A549 (cell line): ENCODE measurements around the gene TEX264. TPM values are rescaled to one million over a fixed set of nuclear protein-coding genes. Genes with fewer than 3 reads are reported as not detected.

ENCODE experiments used
- ATAC-seq, 2 experiments: fragments of 200-7000 bp in 1 of 2; fragments of >200 bp in 1 of 2; cut with Nextera tagmentation in 1 of 2; cut with Tn5 transposase in 1 of 2; 3 replicates each; pipeline versions ENCODE4 v1.8.0 to v1.9.1; 2018 to 2020; ENCODE audit warnings: mild to moderate bottlenecking in 1 of 2, moderate library complexity in 1 of 2
- CTCF ChIA-PET: fragments of 300-600 bp; sonication (Branson Sonifier 250); formaldehyde crosslinking; extraction: SDS; loops from one replicate; lab custom pipeline; 2021; ENCODE audit warnings: antibody characterized with exemption, inconsistent platforms; lab: Yijun Ruan, JAX
- POLR2A ChIA-PET: fragments of 350-600 bp; formaldehyde crosslinking; extraction: SDS; loops from one replicate; lab custom pipeline; 2021; ENCODE audit warnings: antibody characterized with exemption, inconsistent platforms; lab: Yijun Ruan, JAX
- DNase-seq, 2 experiments: peaks; one replicate each; pipeline versions ENCODE4 v3.0.0 to v3.0.0-alpha.2; 2011 to 2016; ENCODE audit warnings: low read depth in 1 of 2, low spot score in 1 of 2
- FAIRE-seq: peaks from 2 replicates; lab custom pipeline; 2011; peaks lifted over from hg19 to GRCh38; lab: Jason Lieb, UNC
- H3K27ac ChIP-seq, 2 experiments: fragments of >200 bp; sonication (Bioruptor Twin); formaldehyde crosslinking; 3 replicates each; pipeline ENCODE4 v1.5.1; 2016 to 2017
- H3K4me1 ChIP-seq: fragments of >200 bp; sonication (Bioruptor Twin); formaldehyde crosslinking; 3 replicates; pipeline ENCODE4 v1.6.1; 2016
- H3K4me2 ChIP-seq: fragments of >200 bp; sonication (Bioruptor Twin); formaldehyde crosslinking; 3 replicates; pipeline ENCODE4 v1.6.1; 2016
- H3K4me3 ChIP-seq: fragments of >200 bp; sonication (Bioruptor Twin); formaldehyde crosslinking; 3 replicates; pipeline ENCODE4 v1.5.1; 2016
- H3K9me3 ChIP-seq: fragments of >200 bp; sonication (Bioruptor Twin); formaldehyde crosslinking; 3 replicates; pipeline ENCODE4 v1.6.1; 2016
- CHD2 ChIP-seq: fragments of 150-350 bp; IDR thresholded peaks from 2 replicates; pipeline ENCODE4 v1.6.1; 2014; ENCODE audit warnings: low read length; ENCODE audit not compliant: partially characterized antibody
- CHD4 ChIP-seq: fragments of 200-600 bp; sonication (generic); IDR thresholded peaks from 2 replicates; pipeline ENCODE4 v1.6.1; 2016; ENCODE audit warnings: antibody characterized with exemption, mild to moderate bottlenecking, borderline replicate concordance
- EP300 ChIP-seq, 2 experiments: fragments of >200 bp; sonication (Bioruptor Twin); formaldehyde crosslinking; IDR thresholded peaks; 2 replicates in 1 of 2; 3 replicates in 1 of 2; pipeline ENCODE4 v1.6.1; 2016 to 2017
- ESRRA ChIP-seq: fragments of 150-350 bp; IDR thresholded peaks from 2 replicates; pipeline ENCODE4 v1.6.1; 2014; ENCODE audit warnings: mild to moderate bottlenecking, low read length, borderline replicate concordance
- FOSB ChIP-seq: fragments of 250-450 bp; sonication (Bioruptor Pico); IDR thresholded peaks from 2 replicates; pipeline ENCODE4 v1.5.0; 2020; ENCODE audit warnings: mild to moderate bottlenecking, moderate library complexity
- FOSL2 ChIP-seq, 2 experiments: fragments of 450-650 bp in 1 of 2; fragments of >200 bp in 1 of 2; sonication (Bioruptor Twin) in 1 of 2; formaldehyde crosslinking; IDR thresholded peaks; 2 replicates each; pipeline versions ENCODE4 v1.5.0 to v1.6.1; 2016 to 2020; ENCODE audit warnings: mild to moderate bottlenecking in 1 of 2, moderate library complexity in 1 of 2
- HEYL ChIP-seq: fragments of 250-450 bp; sonication (Bioruptor Pico); IDR thresholded peaks from 2 replicates; pipeline ENCODE4 v1.8.0; 2021; ENCODE audit warnings: mild to moderate bottlenecking, moderate library complexity
- HOXA7 ChIP-seq: fragments of 250-450 bp; sonication (Bioruptor Pico); IDR thresholded peaks from 2 replicates; pipeline ENCODE4 v1.5.0; 2020; ENCODE audit warnings: mild to moderate bottlenecking, moderate library complexity
- JUN ChIP-seq, 2 experiments: fragments of >200 bp; sonication (Bioruptor Twin); formaldehyde crosslinking; IDR thresholded peaks; 2 replicates in 1 of 2; 3 replicates in 1 of 2; pipeline ENCODE4 v1.6.1; 2016 to 2017
- MYC ChIP-seq: IDR thresholded peaks from 2 replicates; pipeline ENCODE4 v1.6.1; 2012; ENCODE audit warnings: mild to moderate bottlenecking, inconsistent platforms, low read length, improper control_type of control experiment, borderline replicate concordance
- NFE2L2 ChIP-seq: fragments of 150-350 bp; conservative IDR thresholded peaks from 2 replicates; pipeline ENCODE4 v1.6.1; 2014; ENCODE audit warnings: low read length
- PHF8 ChIP-seq: fragments of 200-600 bp; sonication (generic); IDR thresholded peaks from 2 replicates; pipeline ENCODE4 v1.6.1; 2016; ENCODE audit warnings: low read depth, mild to moderate bottlenecking, antibody characterized with exemption, moderate library complexity, borderline replicate concordance
- RCOR1 ChIP-seq: fragments of 150-350 bp; IDR thresholded peaks from 2 replicates; pipeline ENCODE4 v1.6.1; 2014; ENCODE audit warnings: antibody characterized with exemption, low read length, low read depth
- RFX5 ChIP-seq: fragments of 450-650 bp; IDR thresholded peaks from 2 replicates; pipeline ENCODE4 v1.7.1; 2014; ENCODE audit warnings: antibody characterized with exemption, mild to moderate bottlenecking, moderate library complexity
- SMC3 ChIP-seq: fragments of >200 bp; sonication (Bioruptor Twin); formaldehyde crosslinking; IDR thresholded peaks from 3 replicates; pipeline ENCODE4 v1.6.1; 2018; ENCODE audit warnings: inconsistent platforms
- SREBF2 ChIP-seq: fragments of 450-650 bp; IDR thresholded peaks from 2 replicates; pipeline ENCODE4 v1.6.1; 2014; ENCODE audit warnings: mild to moderate bottlenecking, moderate library complexity
- TP53 ChIP-seq: fragments of 250-450 bp; sonication (Bioruptor Pico); IDR thresholded peaks from 2 replicates; pipeline ENCODE4 v1.5.0; 2021; ENCODE audit warnings: mild to moderate bottlenecking, moderate library complexity
- ZFP36 ChIP-seq: fragments of 450-650 bp; IDR thresholded peaks from 2 replicates; pipeline ENCODE4 v1.6.1; 2014; ENCODE audit warnings: borderline replicate concordance; ENCODE audit not compliant: partially characterized antibody
- ZSCAN20 ChIP-seq: fragments of 250-450 bp; sonication (Bioruptor Pico); IDR thresholded peaks from 2 replicates; pipeline ENCODE4 v1.8.0; 2022; ENCODE audit warnings: mild to moderate bottlenecking, moderate library complexity
- WGBS: methylation state at CpG from one replicate; pipeline ENCODE4 v1.1.6; 2017; ENCODE audit errors: missing lambda C conversion rate; 5-methylcytosine and 5-hydroxymethylcytosine counted together
- polyA plus RNA-seq, 4 experiments: library from polyadenylated mRNA; depleted of rRNA in 3 of 4; stranded (reverse); fragments of >200 nt; fragmentation: RNase III in 1 of 4; extraction: RNeasy Plus Mini Kit Qiagen cat#74134 plus additional on column Dnase treatment in 1 of 4; gene quantifications; 2 replicates in 3 of 4; 3 replicates in 1 of 4; pipeline ENCODE4 v1.2.3, GENCODE V29; 2011 to 2017
- TF ChIP-seq, protein P1 (sequence below): fragments of 250-450 bp; sonication (Bioruptor Pico); IDR thresholded peaks from 2 replicates; pipeline ENCODE4 v1.5.0; 2021; ENCODE audit warnings: mild to moderate bottlenecking, moderate library complexity, borderline replicate concordance
- TF ChIP-seq, protein P2 (sequence below): fragments of >200 bp; sonication (Bioruptor Twin); formaldehyde crosslinking; IDR thresholded peaks from 2 replicates; pipeline ENCODE4 v1.6.1; 2016
- TF ChIP-seq, protein P3 (sequence below): fragments of 200-600 bp; sonication (generic); IDR thresholded peaks from 2 replicates; pipeline ENCODE4 v1.6.1; 2016; ENCODE audit warnings: antibody characterized with exemption, mild to moderate bottlenecking, moderate library complexity
- TF ChIP-seq, protein P4 (sequence below): IDR thresholded peaks from 2 replicates; pipeline ENCODE4 v1.6.1; 2012

Gene TEX264
- polyA plus RNA-seq, 2 of the 4 experiments (the other 2 are of a cell fraction), result 47.9 to 54.7 TPM

DNA sequence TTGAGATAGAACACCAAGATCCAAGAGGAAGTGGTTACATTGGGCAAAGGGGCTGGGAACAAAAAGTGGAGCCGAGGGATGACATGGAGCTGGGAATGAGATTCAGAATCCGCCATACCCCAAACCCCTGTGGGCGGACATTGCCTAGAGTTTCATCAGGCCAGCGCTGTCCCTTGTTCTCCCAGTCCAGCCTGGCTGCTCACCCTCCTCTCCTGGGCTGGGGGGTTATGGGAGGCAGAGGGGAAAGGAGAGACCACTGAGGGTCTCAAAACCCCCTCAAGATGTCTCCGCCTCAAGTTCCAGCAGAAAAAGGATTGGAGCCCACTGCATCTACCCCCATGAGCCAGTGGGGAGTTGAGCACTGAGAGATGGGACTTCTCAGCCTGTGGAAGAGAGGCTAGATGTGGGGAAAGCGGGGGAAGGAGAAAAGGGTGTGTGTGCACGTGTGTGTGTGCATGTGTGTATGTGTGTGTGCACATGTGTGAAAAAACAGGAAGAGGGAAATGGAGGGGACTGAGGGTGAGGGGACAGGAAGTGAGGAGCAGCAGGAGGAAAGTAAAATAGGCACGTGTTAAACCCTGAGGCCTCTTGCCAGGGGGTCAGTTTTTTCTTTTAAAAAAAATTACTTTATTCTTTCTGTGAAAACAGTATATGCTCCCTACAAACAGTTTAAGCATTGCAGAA lies 50.2 kb downstream of the TEX264 start:
- TF ChIP-seq NFE2L2, result no peak
- ChIA-PET POLR2A (no interaction called here), CTCF (interaction anchor here (0.7 kb wide), 1 partner anchor 219 kb away, joined by 3 read pairs; no protein-coding TSS in a partner anchor)
- no peaks in the 10 kb centered on the region for H3K4me1 ChIP-seq
- no peak overlapping the region for H3K4me3 ChIP-seq
- no peak for FAIRE-seq
- no peaks in the 10 kb centered on the region for H3K9me3 ChIP-seq
- no peak for ATAC-seq
- no peak for DNase-seq
- 37% methylated on average over 7 of the region's 8 CpGs for WGBS
- H3K4me2 ChIP-seq, result no peak overlapping the region
- H3K27ac ChIP-seq, result no peak overlapping the region

DNA sequence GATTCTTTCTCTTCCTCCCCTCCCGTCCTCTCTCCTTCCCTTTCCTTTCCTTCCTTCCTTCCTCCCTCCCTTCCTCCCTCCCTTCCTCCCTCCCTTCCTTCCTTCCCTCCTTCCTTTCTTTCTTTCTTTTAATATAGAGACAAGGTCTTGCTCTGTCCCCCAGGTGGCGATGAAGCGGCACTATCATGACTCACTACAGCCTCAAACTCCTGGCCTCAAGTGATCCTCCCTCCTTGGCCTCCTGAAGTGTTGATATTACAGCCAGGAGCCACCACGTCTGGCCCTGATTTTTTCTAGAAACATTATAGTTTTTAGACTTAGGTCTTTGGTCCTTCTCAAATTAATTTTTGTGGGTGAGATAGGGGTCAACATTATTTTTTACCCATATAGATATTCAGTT lies 51.3 kb downstream of the TEX264 start:
- TF ChIP-seq FOSL2 (IDR thresholded peaks at IDR 0.05) (no peak), FOSL2 (CRISPR knock-in tag; IDR thresholded peaks at IDR 0.05) (peak; percentile 60; the same call in 1 of the 2 replicates), RFX5 (no peak), CHD2 (no peak), HEYL (no peak), JUN (IDR thresholded peaks at IDR 0.05) (no peak), ZFP36 (no peak)
- TF ChIP-seq, protein P1, sequence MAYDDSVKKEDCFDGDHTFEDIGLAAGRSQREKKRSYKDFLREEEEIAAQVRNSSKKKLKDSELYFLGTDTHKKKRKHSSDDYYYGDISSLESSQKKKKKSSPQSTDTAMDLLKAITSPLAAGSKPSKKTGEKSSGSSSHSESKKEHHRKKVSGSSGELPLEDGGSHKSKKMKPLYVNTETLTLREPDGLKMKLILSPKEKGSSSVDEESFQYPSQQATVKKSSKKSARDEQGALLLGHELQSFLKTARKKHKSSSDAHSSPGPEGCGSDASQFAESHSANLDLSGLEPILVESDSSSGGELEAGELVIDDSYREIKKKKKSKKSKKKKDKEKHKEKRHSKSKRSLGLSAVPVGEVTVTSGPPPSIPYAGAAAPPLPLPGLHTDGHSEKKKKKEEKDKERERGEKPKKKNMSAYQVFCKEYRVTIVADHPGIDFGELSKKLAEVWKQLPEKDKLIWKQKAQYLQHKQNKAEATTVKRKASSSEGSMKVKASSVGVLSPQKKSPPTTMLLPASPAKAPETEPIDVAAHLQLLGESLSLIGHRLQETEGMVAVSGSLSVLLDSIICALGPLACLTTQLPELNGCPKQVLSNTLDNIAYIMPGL (CRISPR knock-in tag), result no peak
- no peak for FAIRE-seq
- no peak overlapping the region for H3K27ac ChIP-seq
- H3K4me3 ChIP-seq, result no peak overlapping the region
- no peaks in the 10 kb centered on the region for H3K4me1 ChIP-seq
- WGBS, result 9% methylated on average over 4 of the region's 4 CpGs
- DNase-seq, result peak in 1 of 2 experiments; percentile 15
- H3K9me3 ChIP-seq, result no peaks in the 10 kb centered on the region
- CTCF ChIA-PET, result interaction anchor here (0.6 kb wide), 1 partner anchor 283 kb away, joined by 4 read pairs; no protein-coding TSS in a partner anchor
- no peak for ATAC-seq
- POLR2A ChIA-PET, result no interaction called here
- no peak overlapping the region for H3K4me2 ChIP-seq

DNA sequence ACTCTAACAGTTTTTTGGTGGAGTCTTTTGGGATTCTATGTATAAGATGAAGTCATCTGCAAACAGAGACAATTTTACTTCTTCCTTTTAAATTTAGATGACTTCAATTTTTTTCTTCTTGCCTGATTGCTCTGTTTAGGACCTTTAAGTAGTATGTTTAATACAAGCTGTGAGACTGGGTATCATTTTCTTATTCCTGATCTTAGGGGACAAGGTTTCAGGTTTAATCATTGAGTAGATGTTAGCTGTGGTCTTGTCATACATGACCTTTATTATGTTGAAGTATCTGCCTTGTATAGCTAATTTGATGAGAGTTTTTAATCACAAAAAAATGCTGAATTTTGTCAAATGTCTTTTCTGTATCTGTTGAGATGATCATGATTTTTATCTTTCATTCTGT lies 56.4 kb downstream of the TEX264 start:
- Histone ChIP-seq H3K9me3 (no peaks in the 10 kb centered on the region), H3K4me1 (no peaks in the 10 kb centered on the region), H3K27ac (no peak overlapping the region), H3K4me3 (no peak overlapping the region), H3K4me2 (no peak overlapping the region)
- TF ChIP-seq ZFP36 (no peak), TP53 (no peak)
- FAIRE-seq (no peak), DNase-seq (no peak), ATAC-seq (no peak)
- CTCF ChIA-PET, result no interaction called here
- POLR2A ChIA-PET, result no interaction called here

DNA sequence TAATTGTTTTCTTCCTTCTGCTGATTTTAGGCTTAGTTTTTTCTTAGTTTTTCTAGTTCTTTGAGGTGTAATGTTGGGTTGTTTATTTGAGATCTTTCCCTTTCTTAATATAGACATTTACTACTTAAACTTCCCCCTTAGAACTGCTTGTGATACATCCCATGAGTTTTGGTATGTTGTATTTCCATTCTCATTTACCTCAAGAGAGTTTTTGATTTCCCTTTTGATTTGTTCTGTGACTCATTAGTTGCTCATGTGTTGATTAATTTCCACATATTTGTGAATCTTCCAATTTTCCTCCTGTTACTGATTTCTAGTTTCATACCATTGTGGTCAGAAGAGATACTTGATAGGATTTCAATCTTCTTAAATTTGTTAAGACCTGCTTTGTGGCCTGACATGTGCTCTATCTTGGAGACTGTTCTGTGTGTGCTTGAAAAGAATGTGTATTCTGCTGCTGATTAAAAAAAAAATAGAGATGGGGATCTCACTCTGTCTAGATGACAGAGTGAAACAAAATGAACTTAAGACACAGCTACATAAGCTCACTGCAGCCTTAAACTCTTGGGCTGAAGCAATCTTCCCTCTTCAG lies 58.1 kb downstream of the TEX264 start:
- DNase-seq (no peak), ATAC-seq (no peak), FAIRE-seq (no peak)
- TF ChIP-seq HOXA7 (CRISPR knock-in tag) (no peak), CHD2 (no peak), SMC3 (no peak), RCOR1 (no peak), CHD4 (no peak), EP300 (IDR thresholded peaks at IDR 0.05) (no peak), MYC (no peak), TP53 (no peak), RFX5 (no peak), SREBF2 (no peak), ESRRA (no peak), FOSB (CRISPR knock-in tag) (no peak), ZSCAN20 (CRISPR knock-in tag) (no peak), PHF8 (no peak)
- TF ChIP-seq, protein P2, sequence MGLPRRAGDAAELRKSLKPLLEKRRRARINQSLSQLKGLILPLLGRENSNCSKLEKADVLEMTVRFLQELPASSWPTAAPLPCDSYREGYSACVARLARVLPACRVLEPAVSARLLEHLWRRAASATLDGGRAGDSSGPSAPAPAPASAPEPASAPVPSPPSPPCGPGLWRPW, result no peak
- TF ChIP-seq, protein P3, sequence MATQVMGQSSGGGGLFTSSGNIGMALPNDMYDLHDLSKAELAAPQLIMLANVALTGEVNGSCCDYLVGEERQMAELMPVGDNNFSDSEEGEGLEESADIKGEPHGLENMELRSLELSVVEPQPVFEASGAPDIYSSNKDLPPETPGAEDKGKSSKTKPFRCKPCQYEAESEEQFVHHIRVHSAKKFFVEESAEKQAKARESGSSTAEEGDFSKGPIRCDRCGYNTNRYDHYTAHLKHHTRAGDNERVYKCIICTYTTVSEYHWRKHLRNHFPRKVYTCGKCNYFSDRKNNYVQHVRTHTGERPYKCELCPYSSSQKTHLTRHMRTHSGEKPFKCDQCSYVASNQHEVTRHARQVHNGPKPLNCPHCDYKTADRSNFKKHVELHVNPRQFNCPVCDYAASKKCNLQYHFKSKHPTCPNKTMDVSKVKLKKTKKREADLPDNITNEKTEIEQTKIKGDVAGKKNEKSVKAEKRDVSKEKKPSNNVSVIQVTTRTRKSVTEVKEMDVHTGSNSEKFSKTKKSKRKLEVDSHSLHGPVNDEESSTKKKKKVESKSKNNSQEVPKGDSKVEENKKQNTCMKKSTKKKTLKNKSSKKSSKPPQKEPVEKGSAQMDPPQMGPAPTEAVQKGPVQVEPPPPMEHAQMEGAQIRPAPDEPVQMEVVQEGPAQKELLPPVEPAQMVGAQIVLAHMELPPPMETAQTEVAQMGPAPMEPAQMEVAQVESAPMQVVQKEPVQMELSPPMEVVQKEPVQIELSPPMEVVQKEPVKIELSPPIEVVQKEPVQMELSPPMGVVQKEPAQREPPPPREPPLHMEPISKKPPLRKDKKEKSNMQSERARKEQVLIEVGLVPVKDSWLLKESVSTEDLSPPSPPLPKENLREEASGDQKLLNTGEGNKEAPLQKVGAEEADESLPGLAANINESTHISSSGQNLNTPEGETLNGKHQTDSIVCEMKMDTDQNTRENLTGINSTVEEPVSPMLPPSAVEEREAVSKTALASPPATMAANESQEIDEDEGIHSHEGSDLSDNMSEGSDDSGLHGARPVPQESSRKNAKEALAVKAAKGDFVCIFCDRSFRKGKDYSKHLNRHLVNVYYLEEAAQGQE, result no peak
- TF ChIP-seq, protein P4, sequence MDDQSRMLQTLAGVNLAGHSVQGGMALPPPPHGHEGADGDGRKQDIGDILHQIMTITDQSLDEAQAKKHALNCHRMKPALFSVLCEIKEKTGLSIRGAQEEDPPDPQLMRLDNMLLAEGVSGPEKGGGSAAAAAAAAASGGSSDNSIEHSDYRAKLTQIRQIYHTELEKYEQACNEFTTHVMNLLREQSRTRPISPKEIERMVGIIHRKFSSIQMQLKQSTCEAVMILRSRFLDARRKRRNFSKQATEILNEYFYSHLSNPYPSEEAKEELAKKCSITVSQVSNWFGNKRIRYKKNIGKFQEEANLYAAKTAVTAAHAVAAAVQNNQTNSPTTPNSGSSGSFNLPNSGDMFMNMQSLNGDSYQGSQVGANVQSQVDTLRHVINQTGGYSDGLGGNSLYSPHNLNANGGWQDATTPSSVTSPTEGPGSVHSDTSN, result no peak
- no peak overlapping the region for H3K4me2 ChIP-seq
- H3K4me3 ChIP-seq, result no peak overlapping the region
- H3K27ac ChIP-seq, result no peak overlapping the region
- no peaks in the 10 kb centered on the region for H3K4me1 ChIP-seq
- H3K9me3 ChIP-seq, result no peaks in the 10 kb centered on the region
- ChIA-PET POLR2A (no interaction called here), CTCF (interaction anchor here (1.0 kb wide), 1 partner anchor 10 kb away, joined by 3 read pairs; no protein-coding TSS in a partner anchor)
